Muscle layer of duodenum (tissue), 2 donors: ENCODE data around the gene GRIK4.

Source experiments
- H3K27ac ChIP-seq: one replicate; pipeline ENCODE4 v1.7.0; 2013; ENCODE audit warnings: mild to moderate bottlenecking, low read length
- H3K27me3 ChIP-seq: one replicate; pipeline ENCODE4 v1.7.0; 2013; ENCODE audit warnings: low read depth, mild to moderate bottlenecking, control low read depth, low read length
- H3K36me3 ChIP-seq, 2 donors: one replicate each; pipeline ENCODE4 v1.7.0; 2013; ENCODE audit warnings: low read length in 2 of 2, control low read depth in 1 of 2, mild to moderate bottlenecking in 1 of 2; ENCODE audit not compliant: insufficient read depth in 2 of 2, control insufficient read depth in 1 of 2
- H3K4me1 ChIP-seq, 2 donors: one replicate each; pipeline ENCODE4 v1.7.0; 2013; ENCODE audit warnings: low read length in 2 of 2, mild to moderate bottlenecking in 2 of 2, control low read depth in 1 of 2, moderate library complexity in 1 of 2; ENCODE audit not compliant: insufficient read depth in 2 of 2, control insufficient read depth in 1 of 2
- H3K4me3 ChIP-seq, 2 donors: one replicate each; pipeline ENCODE4 v1.7.0; 2013; ENCODE audit warnings: low read length in 2 of 2, low read depth in 1 of 2, mild to moderate bottlenecking in 1 of 2
- H3K9me3 ChIP-seq, 2 donors: one replicate each; pipeline ENCODE4 v1.7.0; 2013; ENCODE audit warnings: low read length in 2 of 2, control low read depth in 1 of 2, mild to moderate bottlenecking in 1 of 2; ENCODE audit not compliant: control insufficient read depth in 1 of 2
- donor health status: healthy.

The GRIK4 gene

DNA sequence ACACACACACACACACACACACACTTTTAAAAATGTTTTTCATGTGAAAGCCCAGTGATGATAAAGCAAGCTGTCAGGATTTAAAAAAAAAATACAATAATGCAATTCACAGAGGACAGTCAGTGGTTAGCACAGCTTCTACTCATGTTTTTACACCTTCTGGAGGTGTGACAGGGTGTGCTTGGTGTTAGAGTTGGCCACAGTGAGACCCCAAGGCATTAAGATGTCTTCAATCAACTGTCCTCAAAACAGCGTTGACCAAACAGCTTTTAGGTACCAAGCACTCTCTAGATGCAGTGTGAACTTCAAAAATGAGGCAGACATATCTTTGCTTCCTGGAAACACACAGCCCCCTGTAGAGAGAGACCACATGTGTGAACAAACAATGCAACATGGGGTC lies 346.0 kb downstream of the GRIK4 start:
- no peaks in the 10 kb centered on the region for H3K36me3 ChIP-seq
- H3K27me3 ChIP-seq: no peaks in the 10 kb centered on the region
- H3K4me3 ChIP-seq: no peak overlapping the region
- H3K9me3 ChIP-seq: no peaks in the 10 kb centered on the region
- H3K27ac ChIP-seq: no peak overlapping the region
- no peaks in the 10 kb centered on the region for H3K4me1 ChIP-seq

DNA sequence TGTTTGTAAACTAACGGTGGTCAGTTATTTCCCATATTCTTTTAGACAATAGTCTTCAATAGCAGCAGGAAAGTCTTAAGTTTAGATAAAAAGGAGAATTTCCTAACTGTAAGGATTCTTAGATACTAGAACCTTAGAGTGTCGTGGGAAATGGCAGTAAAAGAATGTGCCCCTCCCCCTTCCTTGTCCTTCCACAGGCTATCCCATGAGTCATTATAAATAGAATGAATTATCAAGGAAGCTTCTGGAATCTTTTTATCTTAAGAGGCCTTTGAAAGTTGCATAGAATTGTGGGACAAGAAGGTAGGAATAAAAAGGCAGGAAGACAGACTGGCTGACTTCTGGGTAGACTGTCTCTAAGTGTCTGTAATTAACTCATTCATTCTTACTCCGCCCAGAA lies 347.2 kb downstream of the GRIK4 start:
- Histone ChIP-seq H3K36me3 (no peaks in the 10 kb centered on the region), H3K27me3 (no peaks in the 10 kb centered on the region), H3K4me1 (no peaks in the 10 kb centered on the region), H3K27ac (no peak overlapping the region), H3K9me3 (no peaks in the 10 kb centered on the region), H3K4me3 (no peak overlapping the region)

- no peaks in the 10 kb centered on the region for H3K36me3 ChIP-seq
These were observed 348.2 kb downstream of the GRIK4 start for GRCh38 chr11:120859552-120860295.

GRCh38 chr11:120863359-120863758 lies 351.8 kb downstream of the GRIK4 start:
- Histone ChIP-seq H3K4me1 (no peaks in the 10 kb centered on the region), H3K27me3 (no peaks in the 10 kb centered on the region), H3K9me3 (no peaks in the 10 kb centered on the region), H3K4me3 (no peak overlapping the region), H3K36me3 (no peaks in the 10 kb centered on the region), H3K27ac (no peak overlapping the region)

More at GRCh38 chr11:120859552-120860295, 348.2 kb downstream of the GRIK4 start:
- Histone ChIP-seq H3K4me1 (no peaks in the 10 kb centered on the region), H3K27ac (no peak overlapping the region), H3K27me3 (no peaks in the 10 kb centered on the region), H3K4me3 (no peak overlapping the region), H3K9me3 (no peaks in the 10 kb centered on the region)

DNA sequence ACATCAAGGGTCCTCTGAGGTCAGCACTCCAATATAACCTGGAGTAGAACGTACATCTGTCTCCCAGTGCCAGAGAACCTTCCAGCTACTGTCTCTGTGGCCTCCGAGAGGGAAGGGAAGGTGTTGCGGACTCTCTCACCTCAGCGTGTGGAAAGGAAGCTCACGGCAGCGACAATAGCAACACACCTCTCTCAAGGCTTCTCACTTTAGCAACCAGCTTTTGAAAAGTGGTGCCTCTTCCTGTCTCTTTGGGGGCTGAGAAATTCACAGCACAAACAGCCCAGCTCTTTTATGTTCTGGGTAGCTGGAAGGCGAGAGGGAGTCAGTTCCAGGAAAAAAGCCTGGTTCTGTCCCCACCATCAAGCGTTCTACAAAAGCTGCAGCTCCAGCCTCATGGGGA lies 355.5 kb downstream of the GRIK4 start:
- no peaks in the 10 kb centered on the region for H3K36me3 ChIP-seq
- no peaks in the 10 kb centered on the region for H3K9me3 ChIP-seq
- no peaks in the 10 kb centered on the region for H3K4me1 ChIP-seq
- no peak overlapping the region for H3K27ac ChIP-seq
- H3K4me3 ChIP-seq: no peak overlapping the region
- H3K27me3 ChIP-seq: no peaks in the 10 kb centered on the region

DNA sequence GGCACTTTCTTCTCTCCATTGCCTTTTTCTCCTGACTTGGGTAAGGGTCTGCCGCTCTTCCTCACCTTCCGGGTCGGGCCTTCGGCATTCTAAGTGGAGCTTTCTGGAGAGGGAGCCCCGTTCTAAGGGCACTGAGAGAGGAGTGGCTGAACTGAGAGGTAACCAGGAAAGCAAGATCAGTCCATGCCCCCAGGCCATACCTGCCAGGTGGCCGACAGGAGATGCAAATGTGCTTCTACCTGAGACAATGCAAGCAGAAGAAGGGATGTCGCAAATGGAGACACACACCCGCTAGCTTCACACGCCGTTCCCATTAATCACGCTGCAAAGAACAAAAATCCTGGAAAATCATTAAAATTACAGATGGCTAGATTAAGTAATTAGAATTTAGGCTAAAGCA lies 356.0 kb downstream of the GRIK4 start:
- Histone ChIP-seq H3K27me3 (no peaks in the 10 kb centered on the region), H3K9me3 (no peaks in the 10 kb centered on the region), H3K27ac (no peak overlapping the region), H3K4me1 (no peaks in the 10 kb centered on the region), H3K4me3 (no peak overlapping the region), H3K36me3 (no peaks in the 10 kb centered on the region)

GRCh38 chr11:120867988-120868387 lies 356.4 kb downstream of the GRIK4 start:
- no peak overlapping the region for H3K4me3 ChIP-seq
- no peak overlapping the region for H3K27ac ChIP-seq
- H3K27me3 ChIP-seq: no peaks in the 10 kb centered on the region
- H3K4me1 ChIP-seq: no peaks in the 10 kb centered on the region
- H3K9me3 ChIP-seq: no peaks in the 10 kb centered on the region
- H3K36me3 ChIP-seq: no peaks in the 10 kb centered on the region

DNA sequence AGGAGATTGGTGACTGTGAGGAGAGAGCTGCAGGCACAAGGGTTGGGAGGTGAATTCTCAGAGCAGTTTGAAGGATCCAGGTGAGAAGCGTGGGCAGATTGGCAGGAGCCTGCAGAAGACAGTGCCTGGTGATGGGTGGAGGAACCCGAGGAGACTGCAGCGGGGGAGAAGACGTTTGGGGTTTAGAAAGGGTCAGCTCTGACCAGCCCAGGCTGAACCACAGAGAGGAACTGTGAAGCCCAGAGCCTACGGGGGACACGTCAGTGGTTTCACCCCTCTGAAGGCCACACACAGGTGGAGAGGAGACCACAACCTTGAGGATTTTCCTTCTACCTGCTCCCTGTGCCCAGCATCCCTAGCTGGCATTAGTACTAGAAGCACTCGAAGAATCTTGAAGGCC lies 357.5 kb downstream of the GRIK4 start:
- Histone ChIP-seq H3K4me1 (no peaks in the 10 kb centered on the region), H3K4me3 (no peak overlapping the region), H3K9me3 (no peaks in the 10 kb centered on the region), H3K27me3 (no peaks in the 10 kb centered on the region), H3K36me3 (no peaks in the 10 kb centered on the region), H3K27ac (no peak overlapping the region)

GRCh38 chr11:120869516-120870011 lies 358.0 kb downstream of the GRIK4 start:
- Histone ChIP-seq H3K9me3 (no peaks in the 10 kb centered on the region), H3K4me3 (no peak overlapping the region), H3K36me3 (no peaks in the 10 kb centered on the region), H3K4me1 (no peaks in the 10 kb centered on the region), H3K27ac (no peak overlapping the region), H3K27me3 (no peaks in the 10 kb centered on the region)

- no peaks in the 10 kb centered on the region for H3K36me3 ChIP-seq
- H3K4me1 ChIP-seq: no peaks in the 10 kb centered on the region
- H3K27ac ChIP-seq: no peak overlapping the region
- no peaks in the 10 kb centered on the region for H3K9me3 ChIP-seq
- H3K4me3 ChIP-seq: no peak overlapping the region
- no peaks in the 10 kb centered on the region for H3K27me3 ChIP-seq
These were observed 359.6 kb downstream of the GRIK4 start for GRCh38 chr11:120871194-120871593.

- Histone ChIP-seq H3K36me3 (no peaks in the 10 kb centered on the region), H3K4me1 (no peaks in the 10 kb centered on the region), H3K4me3 (no peak overlapping the region), H3K9me3 (no peaks in the 10 kb centered on the region), H3K27me3 (no peaks in the 10 kb centered on the region), H3K27ac (no peak overlapping the region)
These were observed 360.4 kb downstream of the GRIK4 start for GRCh38 chr11:120871924-120872323.
